ENCODE results near the gene SLC36A1.

Gene SLC36A1

GRCh38 chr5:151483176-151483575 lies 35.8 kb downstream of the SLC36A1 start:
- ChIA-PET CTCF (interaction anchor here (1.0 to 2.4 kb wide), 5 partner anchors 9 to 33 kb away, joined by 5 to 8 read pairs (median 6); no protein-coding TSS in a partner anchor), POLR2A (interaction anchor here (0.6 kb wide), 1 partner anchor 16 kb away, joined by 3 read pairs; no protein-coding TSS in a partner anchor)
- no peak for TF ChIP-seq CTCF (IDR thresholded peaks at IDR 0.05; ENCODE audit: insufficient read depth, low read length, missing control alignments)
- DNase-seq (ENCODE audit: low read depth, low spot score): no peak
- no peak overlapping the region for H3K4me3 ChIP-seq (ENCODE audit: low read depth, low read length)

DNA sequence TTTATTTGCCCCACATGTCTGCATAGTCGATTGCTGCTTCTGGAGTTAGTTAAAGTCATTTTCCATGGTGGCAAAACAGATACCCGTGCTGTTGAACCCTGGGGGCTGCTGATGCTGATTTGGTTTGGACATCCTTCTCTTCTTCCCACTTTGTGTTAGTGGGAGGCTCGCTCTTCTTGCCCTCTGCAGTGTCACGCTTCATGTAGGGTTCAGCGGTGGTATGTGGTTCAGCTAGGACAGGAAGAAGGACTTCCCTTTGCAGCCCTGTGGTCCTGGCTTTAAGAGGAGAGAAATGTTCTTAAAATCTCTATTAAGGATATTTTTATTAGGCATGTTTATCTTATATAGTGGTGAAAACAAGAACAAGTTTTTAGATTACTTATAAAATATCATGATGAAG lies 36.2 kb downstream of the SLC36A1 start:
- ChIA-PET CTCF (interaction anchor here (1.0 to 2.4 kb wide), 5 partner anchors 8 to 36 kb away, joined by 5 to 8 read pairs (median 6); partner anchors contain the start of gene SLC36A1), POLR2A (interaction anchor here (0.6 kb wide), 2 partner anchors 17 to 25 kb away, joined by 3 read pairs; no protein-coding TSS in a partner anchor)
- DNase-seq (ENCODE audit: low read depth, low spot score): no peak
- TF ChIP-seq CTCF (IDR thresholded peaks at IDR 0.05; ENCODE audit: insufficient read depth, low read length, missing control alignments): no peak
- H3K4me3 ChIP-seq (ENCODE audit: low read depth, low read length): no peak overlapping the region

GRCh38 chr5:151487544-151487943 lies 40.1 kb downstream of the SLC36A1 start:
- ChIA-PET CTCF (interaction anchor here (2.2 to 4.2 kb wide), 3 partner anchors 12 to 42 kb away, joined by 5 to 23 read pairs (median 9); partner anchors contain the start of gene SLC36A1), POLR2A (no interaction called here)
- H3K4me3 ChIP-seq (ENCODE audit: low read depth, low read length): no peak overlapping the region
- no peak for TF ChIP-seq CTCF (IDR thresholded peaks at IDR 0.05; ENCODE audit: insufficient read depth, low read length, missing control alignments)
- no peak for DNase-seq (ENCODE audit: low read depth, low spot score)

GRCh38 chr5:151490627-151491026 lies 43.2 kb downstream of the SLC36A1 start:
- no peak for DNase-seq (ENCODE audit: low read depth, low spot score)
- ChIA-PET CTCF (interaction anchor here (0.9 to 4.2 kb wide), 7 partner anchors 8 to 45 kb away, joined by 3 to 23 read pairs (median 4); partner anchors contain the start of gene SLC36A1), POLR2A (no interaction called here)
- TF ChIP-seq CTCF (IDR thresholded peaks at IDR 0.05; ENCODE audit: insufficient read depth, low read length, missing control alignments): no peak
- no peak overlapping the region for H3K4me3 ChIP-seq (ENCODE audit: low read depth, low read length)

DNA sequence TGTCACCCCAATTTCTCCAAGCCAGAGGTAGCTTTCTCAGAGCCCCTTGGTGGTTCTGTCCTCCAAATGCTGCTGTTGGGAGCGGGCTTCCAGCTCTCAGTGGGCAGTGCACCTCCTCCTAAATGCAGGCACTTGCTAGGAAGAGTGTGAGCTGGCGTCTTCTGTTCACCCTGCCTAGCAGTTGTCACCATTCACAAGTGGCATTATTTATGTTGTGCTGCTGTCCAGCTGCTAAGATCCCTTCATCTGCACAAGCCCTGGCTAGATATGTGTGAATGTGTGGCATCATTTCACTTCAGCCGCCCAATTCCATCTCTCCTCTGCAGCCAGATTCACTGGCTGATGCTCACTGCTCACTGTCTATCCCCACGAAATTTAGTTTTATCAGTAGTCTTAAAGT lies 43.7 kb downstream of the SLC36A1 start:
- no peak for DNase-seq (ENCODE audit: low read depth, low spot score)
- ChIA-PET POLR2A (no interaction called here), CTCF (interaction anchor here (1.0 to 4.2 kb wide), 6 partner anchors 8 to 45 kb away, joined by 3 to 23 read pairs (median 6); no protein-coding TSS in a partner anchor)
- H3K4me3 ChIP-seq (ENCODE audit: low read depth, low read length): no peak overlapping the region
- no peak for TF ChIP-seq CTCF (IDR thresholded peaks at IDR 0.05; ENCODE audit: insufficient read depth, low read length, missing control alignments)

GRCh38 chr5:151492729-151493128 lies 45.3 kb downstream of the SLC36A1 start:
- ChIA-PET CTCF (interaction anchor here (0.9 to 2.8 kb wide), 6 partner anchors 9 to 159 kb away, joined by 3 to 15 read pairs (median 8); partner anchors contain the start of gene SLC36A1), POLR2A (interaction anchor here (0.9 to 1.4 kb wide), 2 partner anchors 12 to 45 kb away, joined by 3 to 6 read pairs; partner anchors contain the start of gene SLC36A1)
- H3K4me3 ChIP-seq (ENCODE audit: low read depth, low read length): no peak overlapping the region
- DNase-seq (ENCODE audit: low read depth, low spot score): peak; percentile 36
- TF ChIP-seq CTCF (IDR thresholded peaks at IDR 0.05; ENCODE audit: insufficient read depth, low read length, missing control alignments): no peak

Measured in AG04449 (cell line).